Activated CD4-positive, CD25-positive, alpha-beta regulatory T cell treated with anti-CD3 and anti-CD28 coated beads, Interleukin-2, amount 50 U/mL, for 16 hours (primary cell): ENCODE measurements around the gene FRMPD1.
"Not testable (repeated sequence)": the region's sequence is repeated elsewhere in the genome, so short reads cannot be mapped to it uniquely, and the experiment has no call there.

Experiments
- DNase-seq: peaks from one replicate; pipeline ENCODE4 v3.0.0-alpha.2; 2020; ENCODE audit warnings: low read depth, low spot score

The FRMPD1 gene

GRCh38 chr9:37732952-37733351 is 82.2 kb downstream of the FRMPD1 start:
- no peak for DNase-seq

GRCh38 chr9:37739222-37739621 is 88.5 kb downstream of the FRMPD1 start:
- DNase-seq, result no peak

GRCh38 chr9:37740128-37740527 is 89.4 kb downstream of the FRMPD1 start:
- no peak for DNase-seq

- DNase-seq, result no peak
Measured at GRCh38 chr9:37740631-37741328, 90.0 kb downstream of the FRMPD1 start.

GRCh38 chr9:37745970-37746369 is 95.2 kb downstream of the FRMPD1 start:
- no peak for DNase-seq

GRCh38 chr9:37746448-37747270 is 95.9 kb downstream of the FRMPD1 start:
- DNase-seq, result no peak

- peak; percentile 13 for DNase-seq
Measured at GRCh38 chr9:37747271-37747753, 96.6 kb downstream of the FRMPD1 start.

GRCh38 chr9:37749129-37749528 is 98.4 kb downstream of the FRMPD1 start:
- DNase-seq, result no peak

- no peak for DNase-seq
Measured at GRCh38 chr9:37751186-37751585, 100.4 kb downstream of the FRMPD1 start.

GRCh38 chr9:37751704-37752103 is 101.0 kb downstream of the FRMPD1 start:
- DNase-seq, result not testable (repeated sequence)

- DNase-seq, result not testable (repeated sequence)
Measured at GRCh38 chr9:37752112-37752511, 101.4 kb downstream of the FRMPD1 start.

- DNase-seq, result no peak
Measured at GRCh38 chr9:37752642-37753488, 102.1 kb downstream of the FRMPD1 start.

- DNase-seq, result peak; percentile 32
Measured at GRCh38 chr9:37753489-37754190, 102.9 kb downstream of the FRMPD1 start, which contains the start of gene TRMT10B. TSS of gene TRMT10B (plus strand) at chr9:37753805. CDS start at chr9:37761932, 8,127 bp downstream.

- no peak for DNase-seq
Measured at GRCh38 chr9:37758747-37759146, 108.0 kb downstream of the FRMPD1 start.

- DNase-seq, result no peak
Measured at GRCh38 chr9:37760416-37761161, 109.8 kb downstream of the FRMPD1 start.

- DNase-seq, result no peak
Measured at GRCh38 chr9:37761511-37761910, 110.8 kb downstream of the FRMPD1 start.

- not testable (repeated sequence) for DNase-seq
Measured at GRCh38 chr9:37765263-37765662, 114.5 kb downstream of the FRMPD1 start.

GRCh38 chr9:37769306-37769705 is 118.6 kb downstream of the FRMPD1 start:
- DNase-seq, result no peak

- no peak for DNase-seq
Measured at GRCh38 chr9:37769995-37770394, 119.2 kb downstream of the FRMPD1 start.

GRCh38 chr9:37775216-37775919 is 124.6 kb downstream of the FRMPD1 start:
- DNase-seq, result no peak
